Psoas muscle (tissue), 8 donors: ENCODE results near the gene NBR1. TPM values are rescaled to one million over a fixed set of nuclear protein-coding genes. Genes with fewer than 3 reads are reported as not detected.
"Not testable (repeated sequence)": the region's sequence is repeated elsewhere in the genome, so short reads cannot be mapped to it uniquely, and the experiment has no call there.

Experiments used
- ATAC-seq, 4 donors: fragments of 200-7000 bp; cut with Tn5 transposase; one replicate each; pipeline ENCODE4 v1.9.1; 2020; ENCODE audit warnings: moderate library complexity in 3 of 4, mild to moderate bottlenecking in 2 of 4
- DNase-seq, 2 donors: peaks; one replicate each; pipeline ENCODE4 v3.0.0-alpha.2; 2020
- H3K27ac ChIP-seq: fragments of 200-600 bp; one replicate; pipeline ENCODE4 v1.8.0; 2022
- H3K27me3 ChIP-seq, 3 donors: fragments of 200-600 bp in 1 of 3; one replicate each; pipeline versions ENCODE4 v1.6.1 to v1.8.0; 2013 to 2022; ENCODE audit warnings: low read length in 2 of 3, mild to moderate bottlenecking in 2 of 3, moderate library complexity in 1 of 3; ENCODE audit not compliant: insufficient read depth in 3 of 3
- H3K36me3 ChIP-seq, 2 donors: fragments of 200-600 bp in 1 of 2; one replicate each; pipeline versions ENCODE4 v1.6.1 to v1.8.0; 2013 to 2022; ENCODE audit warnings: low read depth in 1 of 2, mild to moderate bottlenecking in 1 of 2, moderate library complexity in 1 of 2; ENCODE audit not compliant: insufficient read depth in 1 of 2
- H3K4me1 ChIP-seq: fragments of 200-600 bp; one replicate; pipeline ENCODE4 v1.8.0; 2022
- H3K4me3 ChIP-seq: fragments of 200-600 bp; one replicate; pipeline ENCODE4 v1.8.0; 2022; ENCODE audit warnings: mild to moderate bottlenecking
- H3K9me3 ChIP-seq: fragments of 200-600 bp; one replicate; pipeline ENCODE4 v1.8.0; 2022
- CTCF ChIP-seq: fragments of 200-600 bp; IDR thresholded peaks from one replicate; pipeline ENCODE4 v1.8.0; 2022; ENCODE audit warnings: antibody characterized with exemption
- WGBS, 3 donors: extraction: QIAGEN DNeasy Blood & Tissue Kit; methylation state at CpG; one replicate each; pipeline versions ENCODE4 v1.1.6 to v1.1.7; 2013; 5-methylcytosine and 5-hydroxymethylcytosine counted together
- intact Hi-C, 2 donors: fragments of 100-400 bp; cut with DNase I; formaldehyde crosslinking; loops; one replicate each; pipeline versions ENCODE4 v1.11.0 to v1.14.2; 2022
- polyA plus RNA-seq, 3 donors: library from polyadenylated mRNA; stranded (reverse); fragments of 200-250 nt; gene quantifications; one replicate each; pipeline ENCODE4 v1.2.3, GENCODE V29; 2013
- total RNA-seq, 4 donors: library from RNA; stranded (reverse); fragmentation: NEBNext Ultra II Directional in 2 of 4; extraction: Animal tissue kit (Norgen Biotek cat#: 25700) in 2 of 4; gene quantifications; one replicate each; pipeline versions ENCODE4 v1.2.1 to v1.2.4, GENCODE V29; 2021 to 2023
- donor health status: healthy with polysubstance abuse.
- donor health status: DM: no; HTN: no; CAD: no; lungs with moderate emphysema.
- donor health status: Bipolar disorder and iron deficiency.
- donor health status: healthy.
- donor health status: DM: yes; HTN: yes; CAD: no.
- donor health status: DM: no; HTN: no; CAD: no.
- donor health status: DM: no; HTN: no; CAD: no.
- donor health status: DM: yes; HTN: yes; CAD: no.

Gene NBR1
- total and polyA plus RNA-seq, 7 donors = 13.7 to 157 (median 104) TPM

- no peaks in the 10 kb centered on the region for H3K9me3 ChIP-seq
- intact Hi-C loops = no loop called here
- H3K27ac ChIP-seq = no peak overlapping the region
- no peak overlapping the region for H3K4me3 ChIP-seq
- H3K36me3 ChIP-seq = peaks cover 0 to 35% of the 10 kb centered on the region in 2 donors
- H3K4me1 ChIP-seq = no peaks in the 10 kb centered on the region
- TF ChIP-seq CTCF = no peak
- ATAC-seq (no peak), DNase-seq (no peak)
- 95 to 97% (median 96%) methylated on average over 25 of the region's 25 CpGs for WGBS, 3 donors
- H3K27me3 ChIP-seq = no peaks in the 10 kb centered on the region
These were observed 36.1 kb upstream of the NBR1 start for GRCh38 chr17:43134774-43135453.

GRCh38 chr17:43135454-43135819 is 35.6 kb upstream of the NBR1 start:
- intact Hi-C loops = no loop called here
- Histone ChIP-seq H3K9me3 (no peaks in the 10 kb centered on the region), H3K4me1 (no peaks in the 10 kb centered on the region), H3K27ac (no peak overlapping the region), H3K27me3 (no peaks in the 10 kb centered on the region), H3K4me3 (no peak overlapping the region), H3K36me3 (peaks cover 0 to 40% of the 10 kb centered on the region in 2 donors)
- DNase-seq (no peak), ATAC-seq (no peak)
- no peak for TF ChIP-seq CTCF
- WGBS, 3 donors = 92 to 95% (median 93%) methylated on average over 19 of the region's 19 CpGs

GRCh38 chr17:43136574-43136973 is 34.4 kb upstream of the NBR1 start:
- H3K27ac ChIP-seq = not testable (repeated sequence)

GRCh38 chr17:43138531-43138930 is 32.5 kb upstream of the NBR1 start:
- DNase-seq, H3K4me3 ChIP-seq, intact Hi-C loops, H3K4me1 ChIP-seq, H3K27ac ChIP-seq, H3K9me3 ChIP-seq, H3K27me3 ChIP-seq, ATAC-seq: not testable (repeated sequence)
- WGBS, 3 donors = 65 to 81% (median 68%) methylated on average over 4 of the region's 4 CpGs
- peaks cover 0 to 28% of the 10 kb centered on the region in 2 donors for H3K36me3 ChIP-seq

More at GRCh38 chr17:43136574-43136973, 34.4 kb upstream of the NBR1 start:
- H3K36me3 ChIP-seq = peaks cover 0 to 44% of the 10 kb centered on the region in 2 donors
- intact Hi-C loops, ATAC-seq, H3K9me3 ChIP-seq, DNase-seq, H3K4me3 ChIP-seq, H3K27me3 ChIP-seq, H3K4me1 ChIP-seq: not testable (repeated sequence)
- 77 to 83% (median 82%) methylated on average over 3 of the region's 3 CpGs for WGBS, 3 donors

GRCh38 chr17:43140396-43141332 is 30.4 kb upstream of the NBR1 start:
- WGBS, 3 donors = 81 to 88% (median 86%) methylated on average over 11 of the region's 11 CpGs
- no peaks in the 10 kb centered on the region for H3K9me3 ChIP-seq
- no peak for ATAC-seq
- intact Hi-C loops = no loop called here
- H3K4me3 ChIP-seq = no peak overlapping the region
- no peaks in the 10 kb centered on the region for H3K27me3 ChIP-seq
- H3K27ac ChIP-seq = no peak overlapping the region
- DNase-seq = no peak
- TF ChIP-seq CTCF = no peak
- H3K4me1 ChIP-seq = no peaks in the 10 kb centered on the region
- H3K36me3 ChIP-seq = peaks cover 0 to 9% of the 10 kb centered on the region in 2 donors
